ENCODE data around the gene NDRG2.
A peak's percentile ranks its signal among the peaks of the same experiment; 100 is the strongest.

NDRG2 gene

DNA sequence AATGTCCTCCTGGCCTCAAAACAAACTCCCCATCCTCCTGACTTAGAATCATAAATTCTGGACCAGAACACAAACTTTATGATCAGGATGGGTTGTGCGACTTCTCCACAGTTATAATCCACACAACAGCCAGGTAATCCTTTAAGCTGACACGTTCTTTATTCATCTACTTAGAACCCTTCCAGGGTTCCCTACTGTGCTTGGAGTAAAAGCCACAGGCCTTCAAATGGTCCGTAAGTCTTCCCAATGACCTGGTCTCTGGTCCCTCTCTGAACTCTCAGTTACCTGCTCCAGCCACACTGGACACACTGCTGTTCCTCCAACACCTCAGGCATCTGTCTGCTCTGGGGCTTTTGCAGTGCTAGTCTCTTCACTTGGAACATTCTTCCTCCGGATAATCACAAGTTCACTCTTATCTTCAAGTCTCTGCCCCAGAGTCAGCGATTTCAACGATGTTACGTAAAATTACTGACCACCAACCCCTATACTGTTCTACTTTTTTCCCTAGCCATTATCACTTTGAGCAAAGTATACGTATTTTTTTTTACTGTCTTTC lies 15.6 kb upstream of the NDRG2 start:
- TF ChIP-seq, protein P1, sequence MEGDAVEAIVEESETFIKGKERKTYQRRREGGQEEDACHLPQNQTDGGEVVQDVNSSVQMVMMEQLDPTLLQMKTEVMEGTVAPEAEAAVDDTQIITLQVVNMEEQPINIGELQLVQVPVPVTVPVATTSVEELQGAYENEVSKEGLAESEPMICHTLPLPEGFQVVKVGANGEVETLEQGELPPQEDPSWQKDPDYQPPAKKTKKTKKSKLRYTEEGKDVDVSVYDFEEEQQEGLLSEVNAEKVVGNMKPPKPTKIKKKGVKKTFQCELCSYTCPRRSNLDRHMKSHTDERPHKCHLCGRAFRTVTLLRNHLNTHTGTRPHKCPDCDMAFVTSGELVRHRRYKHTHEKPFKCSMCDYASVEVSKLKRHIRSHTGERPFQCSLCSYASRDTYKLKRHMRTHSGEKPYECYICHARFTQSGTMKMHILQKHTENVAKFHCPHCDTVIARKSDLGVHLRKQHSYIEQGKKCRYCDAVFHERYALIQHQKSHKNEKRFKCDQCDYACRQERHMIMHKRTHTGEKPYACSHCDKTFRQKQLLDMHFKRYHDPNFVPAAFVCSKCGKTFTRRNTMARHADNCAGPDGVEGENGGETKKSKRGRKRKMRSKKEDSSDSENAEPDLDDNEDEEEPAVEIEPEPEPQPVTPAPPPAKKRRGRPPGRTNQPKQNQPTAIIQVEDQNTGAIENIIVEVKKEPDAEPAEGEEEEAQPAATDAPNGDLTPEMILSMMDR (IDR thresholded peaks at IDR 0.05; ENCODE audit: extremely low read depth, insufficient read depth, missing control alignments): no peak
- no peak for DNase-seq (ENCODE audit: low spot score)
- in situ Hi-C loops (cut with MboI; ENCODE audit: low pct_unique_long_range_greater_than_20kb, low sequenced_read_pairs, unreplicated experiment): no loop called here

DNA sequence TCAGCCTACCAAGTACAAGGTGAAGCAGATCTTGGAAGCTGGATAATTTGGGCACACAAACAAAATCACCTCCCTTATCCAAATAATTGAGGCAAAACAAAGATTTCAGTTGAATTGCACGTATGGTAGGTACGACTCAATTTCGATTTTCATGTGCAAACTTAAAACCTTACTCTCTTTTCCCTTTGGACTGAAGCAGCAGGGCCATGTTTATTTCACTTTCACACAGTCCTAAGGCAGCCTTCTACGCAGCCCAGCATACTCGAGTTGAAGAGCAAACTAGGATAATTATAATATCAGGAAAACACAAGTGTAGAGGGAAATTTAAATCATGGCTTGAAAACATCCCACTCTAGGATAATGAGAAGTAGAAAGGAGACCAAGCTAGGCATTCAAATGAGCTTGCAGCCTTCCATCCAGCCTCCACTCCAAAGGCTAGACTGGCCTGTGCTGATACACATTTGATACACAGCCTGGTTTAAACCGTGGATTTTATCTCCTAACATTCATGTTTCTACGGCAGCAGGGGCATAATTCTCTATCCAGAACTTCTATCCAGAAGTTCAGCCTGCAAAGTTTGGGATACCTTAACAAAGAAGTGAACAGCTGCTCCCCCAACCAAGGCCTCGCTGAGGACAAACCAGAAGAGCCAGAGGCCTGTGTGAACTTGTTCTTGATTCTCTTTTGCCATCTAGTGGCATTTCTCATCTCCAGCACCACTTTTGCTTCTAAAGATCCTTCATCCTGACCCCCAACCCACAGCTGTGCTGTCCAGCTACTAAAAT lies 14.9 kb upstream of the NDRG2 start:
- TF ChIP-seq, protein P1 (IDR thresholded peaks at IDR 0.05; ENCODE audit: extremely low read depth, insufficient read depth, missing control alignments): peak; percentile 58
- in situ Hi-C loops (cut with MboI; ENCODE audit: low pct_unique_long_range_greater_than_20kb, low sequenced_read_pairs, unreplicated experiment): no loop called here
- DNase-seq (ENCODE audit: low spot score): peak; percentile 65

DNA sequence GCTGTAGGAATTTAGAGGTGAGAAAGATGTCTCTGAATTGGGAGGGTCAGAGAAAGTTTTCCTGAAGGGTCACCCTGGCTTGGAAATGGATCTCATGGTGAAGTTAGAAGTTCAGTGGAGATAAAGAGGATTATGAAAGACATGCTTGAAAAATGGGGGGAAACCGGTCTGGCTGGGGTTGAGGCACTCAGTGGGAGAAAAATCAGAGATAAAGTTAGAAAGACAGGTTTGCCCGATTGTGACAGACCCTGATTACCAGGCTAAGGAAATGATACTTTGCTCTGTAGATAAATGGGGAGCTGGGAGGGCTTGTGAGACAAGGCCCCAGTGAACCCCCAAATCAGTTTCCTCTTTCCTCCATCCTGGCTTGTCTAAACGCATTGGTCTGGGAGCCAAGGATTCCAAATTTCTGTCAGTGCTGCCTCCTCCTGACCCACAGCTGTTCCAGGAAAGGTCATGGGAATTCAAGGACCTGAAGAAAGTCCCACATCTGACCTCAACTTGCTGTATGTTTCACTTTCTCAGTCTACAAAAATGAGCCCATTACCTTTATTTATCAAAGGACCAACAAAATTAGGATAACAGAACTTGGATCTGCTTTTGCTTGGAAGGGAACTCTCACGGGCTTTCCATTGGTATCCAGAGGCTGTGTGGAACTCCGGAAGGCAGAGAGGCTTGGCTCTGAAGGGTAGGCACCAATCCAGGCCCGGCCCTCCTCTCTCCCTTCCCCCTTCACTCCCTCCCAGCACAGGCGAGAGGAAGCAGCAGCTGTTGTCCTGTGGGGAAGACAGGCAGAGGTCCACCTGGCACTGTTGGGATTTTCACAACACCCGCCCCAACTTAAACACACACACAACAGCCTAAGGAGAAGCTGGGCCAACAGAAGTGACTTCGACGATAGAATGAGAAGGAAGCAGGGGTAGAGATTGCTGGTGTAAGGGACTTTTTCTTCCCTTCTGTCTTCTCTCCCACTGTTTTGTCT lies 13.9 kb upstream of the NDRG2 start:
- no peak for DNase-seq (ENCODE audit: low spot score)

DNA sequence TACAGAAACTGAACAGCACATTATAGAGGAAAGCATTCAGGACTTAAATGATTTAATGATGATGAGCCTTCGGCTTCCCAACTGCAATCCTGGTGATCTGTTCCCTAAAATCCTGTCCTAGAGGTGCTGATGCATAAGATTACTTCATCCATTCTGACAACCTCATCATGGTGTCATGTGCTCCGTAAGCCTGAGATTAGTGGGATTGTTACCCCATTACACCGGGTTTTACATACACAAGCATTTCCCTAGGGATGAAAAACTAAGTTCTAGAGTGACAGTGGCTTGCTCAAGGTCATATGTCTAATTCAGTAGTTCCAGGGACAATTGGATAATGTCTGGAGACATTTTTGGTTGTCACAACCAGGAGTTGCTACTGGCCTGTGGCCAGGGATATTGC lies 12.3 kb upstream of the NDRG2 start:
- TF ChIP-seq, protein P1 (IDR thresholded peaks at IDR 0.05; ENCODE audit: extremely low read depth, insufficient read depth, missing control alignments): no peak
- in situ Hi-C loops (cut with MboI; ENCODE audit: low pct_unique_long_range_greater_than_20kb, low sequenced_read_pairs, unreplicated experiment): no loop called here
- DNase-seq (ENCODE audit: low spot score): no peak

More for the DNA sequence above, 13.9 kb upstream of the NDRG2 start:
- in situ Hi-C loops (cut with MboI; ENCODE audit: low pct_unique_long_range_greater_than_20kb, low sequenced_read_pairs, unreplicated experiment): no loop called here
- TF ChIP-seq, protein P1 (IDR thresholded peaks at IDR 0.05; ENCODE audit: extremely low read depth, insufficient read depth, missing control alignments): no peak

DNA sequence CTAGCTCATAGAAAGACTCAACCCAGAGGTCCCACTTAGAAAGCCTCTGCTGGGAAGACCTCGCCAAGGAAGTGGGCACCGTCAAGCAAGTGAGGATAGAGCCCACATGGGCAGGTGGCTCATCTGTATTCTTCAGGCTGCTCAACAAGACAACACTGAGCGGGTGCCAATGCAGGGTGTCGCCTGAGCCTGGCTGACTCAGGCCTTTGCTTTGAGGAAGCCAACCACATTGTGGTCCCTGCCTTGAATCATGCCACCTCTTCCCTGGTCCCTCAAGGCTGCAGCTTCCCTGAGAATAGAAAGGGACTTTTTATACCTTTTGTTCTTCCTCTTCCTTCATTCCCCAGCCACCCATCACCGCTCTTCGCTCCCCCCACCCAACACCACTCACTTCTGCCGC lies 11.9 kb upstream of the NDRG2 start:
- in situ Hi-C loops (cut with MboI; ENCODE audit: low pct_unique_long_range_greater_than_20kb, low sequenced_read_pairs, unreplicated experiment): no loop called here
- no peak for DNase-seq (ENCODE audit: low spot score)
- TF ChIP-seq, protein P1 (IDR thresholded peaks at IDR 0.05; ENCODE audit: extremely low read depth, insufficient read depth, missing control alignments): no peak

DNA sequence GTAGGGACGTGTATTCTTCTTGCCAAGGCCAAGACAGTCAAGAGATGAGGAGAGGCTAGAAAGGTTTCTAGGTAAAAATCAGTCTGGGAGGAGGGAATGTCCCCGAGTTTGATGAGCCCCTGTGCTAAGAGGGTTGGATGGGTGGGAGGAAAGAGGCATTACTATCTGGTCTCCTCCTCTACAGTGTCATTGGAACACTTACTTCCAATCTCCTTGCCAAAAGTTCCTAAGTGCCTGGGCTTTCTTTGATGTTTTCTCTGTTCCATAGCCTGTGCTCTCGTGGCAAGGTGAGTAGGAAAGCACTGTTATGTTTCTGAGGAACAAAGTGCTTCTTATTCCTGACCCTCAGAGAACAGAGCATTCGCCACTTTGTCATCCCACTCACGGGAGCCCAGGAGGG lies 9.8 kb upstream of the NDRG2 start, which contains the start of gene RNASE13:
Gene RNASE13 (minus strand): TSS at position 101 of the 400 bp plus-strand sequence. CDS start 519 bp downstream, outside the sequence.
- no peak for DNase-seq (ENCODE audit: low spot score)
- in situ Hi-C loops (cut with MboI; ENCODE audit: low pct_unique_long_range_greater_than_20kb, low sequenced_read_pairs, unreplicated experiment): no loop called here
- TF ChIP-seq, protein P1 (IDR thresholded peaks at IDR 0.05; ENCODE audit: extremely low read depth, insufficient read depth, missing control alignments): no peak

Measured in GM13977 (cell line).